Eye (tissue), 1 donor: Measurements from ENCODE around the gene MYO1E.
A peak's percentile ranks its signal among the peaks of the same experiment; 100 is the strongest.
"Not testable (repeated sequence)": the region's sequence is repeated elsewhere in the genome, so short reads cannot be mapped to it uniquely, and the experiment has no call there.

ENCODE experiments used
- DNase-seq: peaks from one replicate; pipeline ENCODE4 v3.0.0-alpha.2; 2015

The MYO1E gene

DNA sequence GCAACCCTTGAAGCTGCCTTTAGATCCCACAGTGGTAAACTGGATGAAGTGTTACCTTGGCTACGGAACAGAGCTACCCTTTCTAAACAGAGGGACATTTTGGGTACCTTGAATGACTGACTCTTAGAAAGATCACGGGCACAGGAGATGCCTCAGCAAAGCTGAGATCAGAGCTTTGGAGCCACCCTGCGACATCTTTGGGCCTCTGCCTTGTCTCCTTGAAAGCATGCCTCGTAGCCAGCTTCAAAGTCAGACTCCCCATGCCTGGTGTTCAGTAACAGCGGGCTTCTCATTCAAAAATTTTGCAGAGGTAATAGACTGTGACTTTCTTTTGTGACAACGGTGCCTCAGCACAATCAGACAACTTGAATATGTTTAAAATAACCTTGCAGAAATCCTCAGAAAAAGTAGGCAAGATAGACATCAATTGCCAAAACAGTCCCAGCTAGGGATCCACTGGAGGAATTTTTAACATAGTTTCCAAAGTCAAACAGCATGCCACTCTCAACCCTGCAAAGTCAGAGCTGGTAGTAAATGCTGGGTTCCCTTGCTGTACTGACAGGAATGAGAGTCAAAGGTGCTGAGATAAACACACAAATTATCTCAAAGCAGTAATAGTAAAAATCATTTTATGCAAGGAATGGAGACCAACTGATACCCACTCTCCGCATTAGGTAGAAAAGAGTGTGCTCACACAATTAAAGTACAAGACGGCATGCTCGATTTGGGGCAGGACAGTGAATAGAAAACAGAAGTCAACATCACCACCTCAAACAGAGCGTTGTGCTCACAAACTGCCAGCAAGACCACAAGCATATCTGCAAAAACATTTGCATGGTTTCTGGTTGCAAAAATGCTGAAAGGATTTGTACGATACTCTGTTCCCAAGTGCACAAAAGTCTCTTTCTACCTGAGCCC lies 82.1 kb downstream of the MYO1E start:
- no peak for DNase-seq

DNA sequence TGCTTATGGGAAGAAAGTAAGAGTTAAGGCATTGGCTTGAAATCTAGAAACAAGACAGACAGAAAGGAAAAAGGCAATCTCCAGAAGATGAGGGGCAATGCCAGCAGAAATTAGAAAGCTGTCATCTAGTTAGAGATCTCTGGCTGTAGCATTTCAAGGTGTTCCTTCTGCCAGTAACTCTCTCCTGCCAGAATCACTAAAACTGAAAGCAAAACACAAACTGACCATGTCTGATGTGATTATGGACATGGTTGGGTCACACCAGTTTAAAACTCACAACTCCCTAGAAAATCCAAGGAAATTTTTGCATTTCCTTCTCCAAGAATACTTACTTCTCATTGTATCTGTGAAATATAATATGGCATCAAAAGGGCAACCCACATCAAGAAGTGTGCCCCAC lies 83.1 kb downstream of the MYO1E start:
- DNase-seq = no peak

DNA sequence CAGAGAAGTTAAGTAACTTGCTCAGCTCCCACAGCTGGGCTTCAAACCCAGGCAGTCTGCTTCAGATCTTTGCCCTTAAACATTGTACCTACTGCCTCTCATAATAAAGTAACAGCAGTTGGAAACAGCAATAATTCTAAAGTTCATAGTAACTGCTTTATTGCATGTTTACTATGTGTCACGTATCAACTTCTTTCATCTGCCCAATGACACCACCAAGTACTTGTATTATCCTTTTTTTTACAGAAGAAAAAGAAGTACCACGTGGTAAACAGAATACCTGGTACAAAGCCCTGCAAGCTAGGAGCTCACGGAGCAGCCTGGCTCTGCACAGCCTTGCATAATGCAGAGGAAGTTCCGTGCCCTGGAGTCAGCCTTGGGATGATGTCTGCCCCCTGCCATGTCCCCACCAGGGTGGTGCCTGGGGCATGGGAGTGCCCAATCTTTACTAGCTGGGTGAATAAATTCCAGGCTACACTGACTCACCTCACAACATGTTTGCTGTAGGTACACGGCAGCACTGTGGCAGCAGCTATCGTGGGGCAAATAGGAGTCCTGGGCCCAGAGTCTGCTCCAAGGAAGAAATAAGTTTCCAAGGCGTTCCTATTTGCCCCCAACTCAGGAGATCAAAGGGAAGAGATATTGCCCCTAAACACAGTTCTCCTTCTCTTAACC lies 88.8 kb downstream of the MYO1E start:
- no peak for DNase-seq

DNA sequence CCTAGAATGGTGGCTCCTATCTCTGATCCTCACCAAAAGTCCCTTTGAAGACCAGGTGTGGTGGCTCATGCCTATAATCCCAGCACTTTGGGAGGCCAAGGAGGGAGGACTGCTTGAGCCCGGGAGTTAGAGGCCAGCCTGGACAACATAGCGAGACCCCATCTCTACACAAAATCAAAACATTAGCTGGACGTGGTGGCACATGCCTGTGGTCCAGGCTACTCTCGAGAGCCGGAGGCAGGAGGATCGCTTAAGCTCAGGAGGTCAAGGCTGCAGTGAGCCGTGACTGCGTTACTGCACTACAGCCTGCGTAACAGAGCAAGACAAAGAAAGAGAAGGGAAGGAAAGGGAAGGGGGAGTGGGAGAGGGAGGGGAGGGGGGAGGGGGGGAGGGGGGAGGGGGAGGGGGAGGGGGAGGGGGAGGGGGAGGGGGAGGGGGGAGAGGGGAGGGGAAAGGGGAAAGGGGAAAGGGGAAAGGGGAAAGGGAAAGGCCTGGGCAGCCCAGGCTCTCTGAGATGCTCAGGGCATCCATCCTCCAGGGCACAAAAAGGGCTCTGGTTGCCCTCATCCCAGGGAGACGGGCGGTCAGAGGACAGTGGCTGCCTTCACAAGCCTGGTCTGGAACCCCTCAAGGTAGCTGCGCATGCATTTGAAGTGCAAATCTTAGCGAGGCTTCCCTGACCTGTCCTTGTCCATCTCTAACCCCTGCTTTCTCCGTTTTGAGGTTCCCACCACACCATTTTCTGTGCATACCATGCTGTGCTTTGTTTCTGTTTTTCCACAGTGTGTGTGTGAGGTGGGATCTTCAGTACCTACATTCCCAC lies 89.9 kb downstream of the MYO1E start:
- DNase-seq = no peak

DNA sequence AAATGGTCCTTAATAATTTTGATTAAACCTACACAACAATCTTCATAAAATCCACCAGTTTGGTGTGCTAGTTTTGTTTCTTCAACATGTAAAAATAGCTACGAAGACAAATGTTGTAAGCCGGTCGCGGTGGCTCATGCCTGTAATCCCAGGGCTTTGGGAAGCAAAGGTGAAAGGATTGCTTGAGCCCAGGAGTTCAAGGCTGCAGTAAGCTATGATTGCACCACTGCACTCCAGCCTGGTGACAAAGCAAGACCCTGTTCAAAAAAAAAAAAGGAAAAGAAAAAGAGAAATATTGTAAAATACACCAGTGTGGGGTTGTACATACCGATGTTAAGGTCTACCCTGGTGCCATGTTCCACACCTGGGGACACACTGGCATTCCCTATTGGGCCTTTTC lies 91.0 kb downstream of the MYO1E start:
- DNase-seq = no peak

DNA sequence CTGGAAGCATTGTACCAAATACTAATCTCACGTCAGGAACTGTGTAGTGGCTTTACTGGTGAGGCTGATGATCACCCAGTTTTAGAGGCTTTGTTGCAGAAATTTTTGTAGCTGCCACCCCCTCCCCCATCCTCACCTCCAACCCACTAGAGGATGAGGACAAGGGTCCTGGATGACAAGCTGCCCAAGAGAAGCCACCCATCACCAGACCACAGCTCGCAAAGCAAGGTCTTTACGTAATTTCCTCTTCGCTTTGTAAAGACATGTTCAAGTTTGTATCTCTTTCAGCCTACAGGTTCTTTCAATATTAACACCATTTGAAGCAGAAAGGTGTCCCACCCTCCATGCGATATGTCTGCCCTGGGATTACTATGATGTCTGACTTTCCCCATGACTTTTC lies 91.8 kb downstream of the MYO1E start:
- no peak for DNase-seq

DNA sequence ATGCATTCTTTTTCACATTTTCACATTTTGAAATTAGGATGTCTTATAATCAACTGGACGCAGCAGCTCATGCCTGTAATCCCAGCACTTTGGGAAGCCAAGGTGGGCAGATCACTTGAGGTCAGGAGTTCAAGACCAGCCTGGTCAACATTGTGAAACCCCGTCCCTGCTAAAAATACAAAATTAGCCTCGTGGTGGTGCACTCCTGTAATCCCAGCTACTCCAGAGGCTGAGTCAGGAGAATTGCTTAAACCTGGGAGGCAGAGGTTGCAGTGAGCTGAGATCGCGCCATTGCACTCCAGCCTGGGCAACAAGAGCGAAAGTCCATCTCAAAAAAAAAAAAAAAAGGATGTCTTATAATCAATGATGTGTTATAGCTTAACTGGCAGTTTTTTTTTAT lies 92.4 kb downstream of the MYO1E start:
- not testable (repeated sequence) for DNase-seq

DNA sequence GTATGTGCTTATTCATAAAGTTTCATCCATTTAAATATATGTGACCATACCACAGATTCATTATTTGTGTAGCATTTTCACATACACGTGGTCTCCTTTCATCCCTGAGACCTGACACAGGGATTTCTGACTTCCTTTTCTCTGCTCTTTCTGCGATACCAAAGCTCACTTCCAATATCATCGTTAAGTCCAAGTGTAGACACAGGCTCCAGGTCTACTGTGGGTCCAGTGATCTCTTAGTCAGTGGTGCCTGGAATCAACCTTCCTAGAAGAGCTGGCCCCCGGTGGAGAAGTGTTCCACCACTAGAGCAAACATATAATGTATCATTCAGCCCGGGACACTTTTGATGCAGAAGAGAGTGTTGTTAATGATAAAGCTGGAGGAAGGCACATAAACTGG lies 93.6 kb downstream of the MYO1E start:
- no peak for DNase-seq

DNA sequence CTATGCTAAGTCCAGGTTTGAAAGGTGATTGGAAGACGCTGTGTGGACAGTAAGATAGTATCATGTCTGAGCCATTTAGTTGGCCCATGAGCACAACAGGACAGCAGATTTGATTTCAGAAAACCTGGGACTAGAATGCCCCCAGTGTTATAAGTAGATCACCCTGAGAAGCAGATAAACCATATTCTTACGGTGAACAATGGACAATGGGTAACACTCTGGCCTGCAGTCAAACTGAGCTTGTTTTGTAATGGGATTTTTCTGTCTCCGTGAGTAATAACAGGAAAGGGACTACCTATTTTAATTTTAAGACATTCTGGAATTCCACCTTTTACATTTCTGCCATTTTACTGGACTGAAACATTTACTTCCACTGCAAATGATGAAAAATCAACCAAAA lies 94.6 kb downstream of the MYO1E start:
- no peak for DNase-seq

DNA sequence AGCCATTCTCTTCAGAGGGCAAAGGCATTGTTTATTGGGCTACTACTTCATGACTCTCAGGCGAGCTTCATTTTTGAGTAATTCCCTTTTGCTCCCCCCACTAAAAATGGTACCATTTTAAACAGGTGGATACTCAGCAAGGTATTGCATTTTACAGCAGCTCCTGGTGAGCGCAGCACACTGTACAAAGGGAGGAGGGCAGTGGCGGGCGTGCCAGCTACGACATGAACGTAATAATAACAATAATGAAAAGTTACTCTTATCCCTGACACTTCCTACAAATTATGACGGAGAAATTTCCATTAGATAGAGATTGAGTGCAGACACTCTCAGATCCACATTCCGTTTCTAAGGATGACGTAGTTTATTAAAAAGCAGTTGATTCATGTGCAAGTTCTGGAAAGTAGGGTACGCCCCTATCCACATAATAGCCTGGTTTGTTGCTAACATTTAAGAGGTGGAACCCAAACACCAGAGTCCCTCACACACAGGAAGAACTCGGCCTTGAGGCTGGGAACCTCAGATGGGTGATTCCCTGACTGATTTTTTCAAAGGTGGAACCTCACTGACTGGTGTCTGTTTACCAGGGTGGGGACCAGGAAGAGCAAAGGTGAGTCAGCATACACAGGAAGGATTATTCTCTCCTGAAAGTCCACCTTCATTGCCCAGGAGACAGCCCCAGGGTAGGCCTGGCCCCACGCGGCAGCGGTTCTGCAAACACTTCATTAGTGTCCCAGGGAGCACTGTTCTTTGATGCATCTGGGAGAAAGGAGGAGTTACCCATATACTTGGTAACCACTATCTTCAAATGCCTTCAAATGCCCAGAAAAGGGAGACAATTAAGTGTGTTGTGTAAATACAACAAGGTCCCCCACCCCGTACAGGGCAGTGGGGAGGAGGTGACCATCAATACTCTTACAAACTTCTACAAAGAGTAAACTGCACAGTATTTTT lies 96.2 kb downstream of the MYO1E start:
- DNase-seq = no peak

DNA sequence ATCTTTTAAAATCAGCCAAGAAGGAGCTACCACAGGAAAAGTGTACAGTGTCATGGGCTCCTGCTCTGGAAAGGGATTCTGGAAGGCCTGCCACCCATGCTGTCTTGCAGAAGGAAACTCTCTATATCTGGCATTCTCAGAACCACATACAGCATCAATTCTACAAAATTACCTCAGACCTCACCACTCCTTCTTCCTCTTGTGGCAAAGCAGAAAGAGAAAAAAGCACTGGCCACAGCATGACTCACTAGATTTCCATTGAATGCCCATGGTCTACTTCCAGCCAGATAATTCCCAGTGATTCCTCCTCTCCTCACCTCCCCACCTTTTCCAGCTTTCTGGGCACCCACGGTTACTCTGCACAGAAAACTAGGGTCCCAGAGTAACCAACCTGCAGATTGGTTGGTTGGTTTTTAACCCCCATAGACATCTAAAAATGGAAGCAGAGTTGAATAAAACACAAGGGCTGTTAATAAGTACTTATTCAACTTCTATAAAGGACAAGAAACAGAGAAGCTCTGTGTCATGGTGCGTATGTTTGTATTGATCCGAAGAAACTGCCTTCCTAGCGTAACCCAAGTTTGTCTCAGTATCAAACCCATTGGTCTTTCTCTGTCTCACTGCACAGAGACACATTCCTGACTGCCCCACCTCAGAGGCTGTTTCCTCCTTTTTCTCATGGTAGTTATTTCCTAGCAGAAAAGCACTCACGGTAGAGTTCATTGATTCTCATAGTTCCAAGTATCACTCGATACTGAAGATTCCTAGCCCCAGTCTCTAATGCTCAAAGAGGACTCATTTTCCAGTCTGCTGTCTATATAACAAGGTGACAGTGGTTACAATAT lies 98.3 kb downstream of the MYO1E start:
- no peak for DNase-seq

DNA sequence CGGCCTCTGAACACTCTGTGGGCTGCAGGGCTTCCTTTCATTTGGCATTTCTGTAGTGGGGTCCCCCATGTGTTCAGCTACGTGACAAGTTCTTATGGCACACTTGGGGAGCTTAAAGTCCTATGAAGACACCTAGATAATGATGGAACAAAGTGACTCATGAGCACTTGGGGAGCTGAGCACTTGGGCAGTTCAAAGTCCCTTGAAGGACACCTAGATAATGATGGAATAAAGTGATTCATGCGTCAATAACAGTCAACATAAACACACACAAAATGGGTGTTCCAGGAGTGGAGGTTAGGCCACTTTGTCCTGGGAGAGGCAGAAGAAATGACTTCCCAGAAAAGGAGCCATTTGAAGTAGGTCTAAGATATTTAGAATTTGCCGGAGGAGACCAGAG lies 99.4 kb downstream of the MYO1E start:
- DNase-seq = no peak

DNA sequence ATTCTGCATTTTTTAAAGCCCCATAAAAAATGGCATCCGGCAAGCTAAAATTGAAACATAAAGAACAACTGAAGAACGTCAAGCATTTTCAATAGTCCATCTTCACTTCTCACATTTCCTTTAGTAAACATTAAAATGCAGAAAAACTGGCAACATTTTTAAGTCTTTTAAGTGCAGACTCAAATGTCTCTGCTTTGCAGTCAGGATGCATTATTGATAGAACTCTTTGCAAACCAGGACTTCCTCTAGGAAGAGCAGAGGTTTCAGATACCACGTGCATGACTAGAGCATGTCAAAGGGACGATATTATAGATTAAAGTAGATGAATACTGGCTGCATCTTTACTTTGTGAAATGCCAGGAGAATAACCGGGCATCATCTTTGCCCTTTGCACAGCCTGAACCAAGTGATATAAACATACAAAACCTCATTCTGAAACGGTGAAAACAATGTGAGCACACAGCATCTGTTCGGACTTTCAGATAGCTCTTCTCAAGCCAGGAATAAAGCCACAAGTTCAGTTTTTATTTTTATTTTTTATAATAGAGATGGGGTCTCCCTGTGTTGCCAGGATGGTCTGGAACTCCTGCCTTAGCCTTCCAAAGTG lies 101.0 kb downstream of the MYO1E start:
- no peak for DNase-seq

DNA sequence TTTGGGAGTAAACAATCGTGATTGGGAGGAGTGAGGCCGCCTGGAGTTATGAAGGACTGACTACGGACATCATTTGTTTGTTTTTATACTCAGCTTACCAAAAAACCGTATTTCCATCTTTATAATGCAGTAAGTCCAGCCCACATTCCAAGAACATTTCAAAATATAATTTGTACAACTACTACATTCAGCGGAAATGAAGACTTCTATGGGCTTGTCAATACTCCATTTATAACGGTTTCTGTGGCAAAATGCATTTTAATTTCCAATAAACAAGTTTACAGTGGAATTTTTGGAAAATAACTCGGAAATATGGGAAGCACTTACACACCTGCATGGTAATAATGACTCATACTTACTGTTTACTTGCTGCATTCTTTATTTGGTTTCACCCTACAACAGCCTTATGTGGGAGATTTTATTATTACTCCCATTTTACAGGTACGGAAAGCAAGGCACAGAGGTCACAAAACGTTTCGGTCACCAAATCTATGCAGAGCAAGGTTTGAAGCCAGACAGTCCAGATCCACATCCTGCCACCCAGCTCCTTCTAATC lies 103.7 kb downstream of the MYO1E start:
- no peak for DNase-seq

DNA sequence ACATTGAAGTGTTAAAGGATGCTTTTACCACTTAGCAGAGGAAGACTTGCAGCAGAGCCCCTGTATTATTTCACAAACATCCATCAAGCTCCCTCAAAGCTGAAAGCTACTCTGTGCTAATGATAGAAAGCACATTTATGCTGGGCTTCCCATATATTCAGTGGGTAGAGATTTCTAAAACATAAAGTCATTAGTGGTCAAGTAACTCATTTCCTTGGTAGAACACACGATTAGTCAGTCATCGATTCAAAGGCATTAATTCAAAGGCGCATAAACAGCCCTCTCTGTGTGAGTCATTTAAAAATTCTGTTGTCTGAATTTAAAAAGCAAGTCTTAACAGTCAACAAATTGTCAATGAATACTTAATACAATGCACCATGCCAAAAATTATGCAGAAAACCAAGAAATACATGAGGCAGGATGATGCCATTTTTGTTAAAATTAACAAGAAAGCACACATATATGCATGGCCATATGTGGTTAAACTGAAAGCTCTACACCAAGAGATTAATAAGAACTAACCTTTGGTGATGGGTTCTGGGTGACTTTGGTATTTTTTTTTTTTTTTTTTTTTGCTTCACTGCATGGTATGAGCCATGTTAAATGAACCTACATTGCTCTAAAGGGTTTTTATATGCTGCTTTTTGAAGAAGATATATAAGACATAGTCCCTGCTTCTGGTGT lies 104.4 kb downstream of the MYO1E start:
- no peak for DNase-seq

DNA sequence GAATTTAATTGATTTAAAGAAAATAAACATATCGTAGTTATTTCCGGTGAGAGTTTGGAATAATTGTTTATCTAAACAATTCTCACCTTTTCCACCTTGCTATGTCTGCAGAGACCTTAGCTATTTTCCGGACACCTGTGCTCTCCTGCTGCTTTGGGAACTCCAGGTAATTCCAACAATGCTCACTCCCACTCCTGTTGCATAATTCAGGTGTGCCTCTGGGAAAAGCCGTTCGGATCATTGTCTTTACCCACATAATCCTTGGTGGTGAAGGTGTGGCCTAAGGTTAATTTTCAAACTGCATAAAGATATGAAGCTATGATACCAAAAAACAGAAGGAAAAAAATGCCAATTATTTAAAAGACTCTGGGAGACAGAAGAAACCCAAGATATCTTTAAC lies 106.6 kb downstream of the MYO1E start:
- no peak for DNase-seq

DNA sequence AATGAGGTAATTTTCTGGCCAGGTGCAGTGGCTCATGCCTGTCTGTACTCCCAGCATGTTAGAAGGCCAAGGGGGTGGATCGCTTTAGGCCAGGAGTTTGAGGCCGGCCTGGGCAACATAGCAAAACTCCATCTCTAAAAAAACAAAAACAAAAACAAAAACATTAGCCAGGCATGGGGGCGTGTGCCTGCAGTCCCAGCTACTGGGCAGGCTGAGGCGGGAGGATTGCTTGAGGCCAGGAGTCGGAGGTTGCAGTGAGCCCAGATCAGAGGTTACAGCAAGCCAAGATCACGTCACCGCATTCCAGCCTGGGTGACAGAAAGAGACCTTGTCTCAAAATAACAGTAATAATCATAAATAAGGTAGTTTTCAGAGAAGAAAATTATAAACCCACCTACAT lies 110.4 kb downstream of the MYO1E start:
- DNase-seq = no peak

DNA sequence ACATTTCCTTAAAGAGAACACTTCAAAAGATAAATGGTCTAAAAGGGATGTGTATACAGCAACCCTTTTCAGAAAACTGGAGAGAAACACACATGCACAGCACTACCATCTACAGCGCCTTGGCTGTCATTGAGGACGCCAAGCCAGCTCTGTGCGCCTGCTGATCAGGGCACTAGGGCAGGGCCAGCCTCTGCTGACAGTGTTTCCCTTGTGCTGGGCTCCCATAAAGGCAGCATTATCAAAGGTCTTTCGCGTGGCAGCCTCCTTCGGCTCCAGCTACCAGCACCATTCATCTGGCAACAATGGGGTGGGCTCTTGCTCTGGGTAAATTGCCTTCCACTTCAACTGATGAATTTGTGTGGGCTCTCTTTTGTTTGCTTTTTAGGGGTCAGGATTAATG lies 112.6 kb downstream of the MYO1E start:
- peak; percentile 54 for DNase-seq

DNA sequence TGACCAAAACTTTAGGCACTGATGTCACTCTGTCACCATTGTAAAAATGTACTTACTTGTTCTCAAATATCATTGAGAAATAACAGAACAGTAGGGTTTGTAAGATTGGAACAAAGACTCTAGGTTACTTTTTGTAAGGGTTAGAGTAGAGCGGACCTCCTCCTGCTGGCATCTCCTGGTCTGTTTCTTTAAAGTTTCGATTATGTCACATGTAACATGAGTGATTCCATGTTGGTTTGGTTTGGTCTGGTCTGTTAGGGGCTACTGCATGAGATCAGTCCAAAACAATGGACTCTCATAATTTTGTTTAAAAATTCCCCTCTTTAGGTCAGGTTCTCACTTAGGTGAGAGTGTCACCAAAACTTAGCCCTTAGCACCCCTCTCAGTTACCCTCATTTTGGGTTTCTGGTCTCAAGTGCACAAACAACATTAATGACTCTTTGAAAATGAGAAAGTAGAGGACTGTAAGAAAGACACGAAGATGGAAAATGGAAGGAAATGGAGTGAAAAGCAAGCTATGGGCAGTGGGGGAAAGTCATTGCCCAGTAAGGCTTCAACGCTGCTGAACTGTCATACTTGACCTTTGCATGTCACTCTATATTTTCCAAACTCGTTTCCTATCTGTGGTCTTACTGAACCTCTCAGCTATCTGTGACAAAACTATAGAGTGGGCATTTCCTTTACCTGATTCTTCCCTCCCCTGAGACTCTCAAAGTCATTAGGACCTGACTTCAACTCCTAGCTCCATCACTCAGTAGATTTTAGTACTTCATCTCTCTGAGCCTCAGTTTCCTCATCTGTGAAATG lies 113.3 kb downstream of the MYO1E start:
- DNase-seq = no peak
